IPS DF 6.9 (cell line): ENCODE results near the gene NPIPB13.
A peak's percentile ranks its signal among the peaks of the same experiment; 100 is the strongest.
"Not testable (repeated sequence)": the region's sequence is repeated elsewhere in the genome, so short reads cannot be mapped to it uniquely, and the experiment has no call there.

Experiments used
- DNase-seq: peaks from one replicate; pipeline ENCODE4 v3.0.0-alpha.2; 2013; ENCODE audit warnings: low read depth, low spot score
- H3K27ac ChIP-seq: one replicate; pipeline ENCODE4 v1.5.1; 2013; ENCODE audit warnings: low read length, control low read depth
- H3K27me3 ChIP-seq: 2 replicates; pipeline ENCODE4 v1.6.1; 2013; ENCODE audit warnings: mild to moderate bottlenecking, low read length; ENCODE audit not compliant: control insufficient read depth, insufficient read depth
- H3K36me3 ChIP-seq: 2 replicates; pipeline ENCODE4 v1.6.1; 2013; ENCODE audit warnings: low read length; ENCODE audit not compliant: control insufficient read depth, insufficient read depth
- H3K4me1 ChIP-seq: 2 replicates; pipeline ENCODE4 v1.6.1; 2013; ENCODE audit warnings: low read length; ENCODE audit not compliant: control insufficient read depth, insufficient read depth
- H3K4me3 ChIP-seq: 2 replicates; pipeline ENCODE4 v1.5.1; 2013; ENCODE audit warnings: mild to moderate bottlenecking, low read length
- H3K9me3 ChIP-seq: 2 replicates; pipeline ENCODE4 v1.6.1; 2013; ENCODE audit warnings: low read length, inconsistent platforms; ENCODE audit not compliant: control insufficient read depth, insufficient read depth
- WGBS: extraction: QIAGEN DNeasy Blood & Tissue Kit; methylation state at CpG from one replicate; pipeline ENCODE4 v1.1.7; 2013; ENCODE audit warnings: mixed read lengths, missing lambda C conversion rate; ENCODE audit not compliant: insufficient read length, insufficient coverage; 5-methylcytosine and 5-hydroxymethylcytosine counted together

NPIPB13 gene

GRCh38 chr16:30248379-30248778, at the start of gene NPIPB13:
NPIPB13 (minus strand) TSS chr16:30248479; CDS start chr16:30245573, 2,906 bp downstream.
- H3K27me3 ChIP-seq, DNase-seq, H3K9me3 ChIP-seq, H3K4me1 ChIP-seq, H3K4me3 ChIP-seq, H3K27ac ChIP-seq, H3K36me3 ChIP-seq: not testable (repeated sequence)
- no CpG with 5 or more reads among the region's 4 CpGs for WGBS

GRCh38 chr16:30282357-30282756, 34.1 kb upstream of the NPIPB13 start:
- H3K4me1 ChIP-seq: not testable (repeated sequence)

GRCh38 chr16:30278523-30278922, 30.2 kb upstream of the NPIPB13 start:
- not testable (repeated sequence) for DNase-seq, H3K36me3 ChIP-seq, H3K27me3 ChIP-seq, H3K9me3 ChIP-seq, H3K4me3 ChIP-seq, H3K27ac ChIP-seq, H3K4me1 ChIP-seq
- WGBS: no CpG with 5 or more reads among the region's 3 CpGs

More at GRCh38 chr16:30282357-30282756, 34.1 kb upstream of the NPIPB13 start:
- H3K27me3 ChIP-seq, H3K36me3 ChIP-seq, DNase-seq, H3K4me3 ChIP-seq, H3K27ac ChIP-seq, H3K9me3 ChIP-seq: not testable (repeated sequence)
- no CpG with 5 or more reads among the region's 10 CpGs for WGBS

- H3K4me1 ChIP-seq, H3K36me3 ChIP-seq, H3K27ac ChIP-seq, H3K9me3 ChIP-seq, H3K27me3 ChIP-seq, DNase-seq, H3K4me3 ChIP-seq: not testable (repeated sequence)
- WGBS: no CpG with 5 or more reads among the region's 5 CpGs
Measured at GRCh38 chr16:30217082-30217481, 31.2 kb downstream of the NPIPB13 start.

DNA sequence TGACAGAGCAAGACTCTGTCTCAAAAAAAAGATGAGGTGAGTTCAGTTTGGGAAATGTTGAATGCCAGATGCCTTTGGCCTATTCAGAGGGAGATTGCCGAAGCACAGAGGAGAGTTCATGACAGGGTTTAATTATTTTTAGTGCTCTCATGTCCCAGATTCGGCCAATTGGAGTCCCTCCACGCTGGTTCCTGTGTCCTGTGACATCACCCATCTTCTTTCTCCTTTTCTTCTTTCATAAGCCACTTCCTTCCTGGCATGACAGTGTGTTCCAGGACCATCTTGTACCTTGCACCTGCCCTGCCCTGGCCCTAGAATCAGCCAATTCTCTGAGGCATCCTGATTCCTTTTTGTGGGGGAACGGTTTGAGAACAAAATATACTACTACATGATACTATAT, 36.9 kb downstream of the NPIPB13 start:
- not testable (repeated sequence) for H3K4me1 ChIP-seq, H3K4me3 ChIP-seq, H3K27me3 ChIP-seq, H3K36me3 ChIP-seq, H3K27ac ChIP-seq, H3K9me3 ChIP-seq, DNase-seq
- no CpG with 5 or more reads among the region's 4 CpGs for WGBS

DNA sequence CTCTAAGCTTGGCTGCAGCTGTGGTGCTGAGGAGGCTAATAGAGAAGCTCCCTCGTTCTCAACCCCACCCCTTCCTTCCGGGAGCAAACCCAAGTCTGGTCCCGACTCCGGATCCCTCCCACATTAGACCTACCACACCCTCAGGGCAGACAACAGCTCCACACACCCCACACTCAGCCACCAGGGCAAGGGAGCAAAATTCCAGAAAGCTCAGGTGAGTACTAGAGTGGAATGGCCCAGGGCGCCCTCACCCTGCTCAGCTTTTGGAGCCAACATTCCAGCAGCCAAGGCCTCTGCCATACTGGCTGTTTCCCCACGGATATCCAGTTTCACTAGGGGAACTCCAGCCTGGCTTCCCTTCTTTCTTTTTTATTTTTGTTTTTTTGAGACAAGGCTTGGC, 39.2 kb downstream of the NPIPB13 start:
- H3K4me3 ChIP-seq, H3K27me3 ChIP-seq, H3K27ac ChIP-seq, H3K36me3 ChIP-seq, H3K4me1 ChIP-seq, DNase-seq, H3K9me3 ChIP-seq: not testable (repeated sequence)
- no CpG with 5 or more reads among the region's 6 CpGs for WGBS

GRCh38 chr16:30207063-30207704, 41.1 kb downstream of the NPIPB13 start:
- no CpG with 5 or more reads among the region's 9 CpGs for WGBS
- H3K27me3 ChIP-seq, H3K4me3 ChIP-seq, H3K9me3 ChIP-seq, DNase-seq, H3K27ac ChIP-seq, H3K4me1 ChIP-seq, H3K36me3 ChIP-seq: not testable (repeated sequence)

DNA sequence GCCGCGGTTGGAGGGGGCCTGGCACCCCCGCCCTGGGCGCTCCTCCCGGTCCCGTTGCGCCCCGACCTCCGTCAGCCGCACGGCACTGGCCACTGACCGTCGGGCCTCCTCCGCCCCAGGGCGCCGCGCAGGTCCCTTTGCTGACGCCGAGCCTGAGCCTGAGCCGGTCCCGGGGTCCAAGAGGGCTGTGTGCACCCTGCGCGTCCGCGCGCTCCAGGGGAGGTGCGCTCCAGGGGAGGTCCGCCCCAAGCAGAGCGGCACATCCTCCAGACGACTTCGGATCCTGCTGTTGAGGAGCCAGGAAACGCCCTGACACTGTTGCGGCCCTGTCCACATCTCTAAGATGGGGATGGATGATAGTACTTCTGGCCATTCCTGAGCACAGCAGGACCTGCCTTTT, 42.0 kb downstream of the NPIPB13 start:
- H3K9me3 ChIP-seq, H3K27ac ChIP-seq, H3K27me3 ChIP-seq, DNase-seq, H3K36me3 ChIP-seq, H3K4me3 ChIP-seq, H3K4me1 ChIP-seq: not testable (repeated sequence)
- no CpG with 5 or more reads among the region's 33 CpGs for WGBS

- not testable (repeated sequence) for H3K9me3 ChIP-seq, DNase-seq, H3K36me3 ChIP-seq, H3K27ac ChIP-seq, H3K27me3 ChIP-seq, H3K4me1 ChIP-seq
- peak overlapping the region; percentile 37; the same call in 1 of the 2 replicates for H3K4me3 ChIP-seq
- WGBS: no CpG with 5 or more reads among the region's 52 CpGs
Measured at GRCh38 chr16:30205541-30206236, 42.6 kb downstream of the NPIPB13 start.

- not testable (repeated sequence) for H3K4me1 ChIP-seq, H3K27ac ChIP-seq, DNase-seq, H3K9me3 ChIP-seq, H3K27me3 ChIP-seq, H3K36me3 ChIP-seq, H3K4me3 ChIP-seq
- WGBS: no CpG with 5 or more reads among the region's 15 CpGs
Measured at GRCh38 chr16:30199608-30200343, 48.5 kb downstream of the NPIPB13 start.
